ENCODE data around the gene MGLL.

DNA sequence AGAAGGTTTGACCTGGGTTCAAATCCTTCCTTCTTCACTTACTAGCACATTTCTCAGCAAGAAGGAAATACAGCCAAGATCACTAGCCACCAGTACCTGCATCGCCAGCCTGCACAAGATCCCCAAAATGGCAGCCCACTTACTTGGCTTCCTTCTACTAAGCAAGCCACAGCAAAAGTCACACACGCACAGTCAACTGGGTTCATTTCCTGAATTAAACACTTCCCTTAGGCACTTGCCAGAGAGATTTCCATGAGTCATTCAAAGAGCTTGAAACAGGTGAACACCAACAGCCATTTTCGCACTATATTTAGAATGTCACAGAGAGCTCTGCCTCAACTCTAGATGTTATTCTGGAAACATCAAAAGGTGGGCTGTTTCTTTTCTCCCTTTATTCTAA is 42.6 kb downstream of the MGLL start:
- TF ChIP-seq CTCF (IDR thresholded peaks at IDR 0.05 in 4 of 5, conservative IDR thresholded peaks at IDR 0.05 in 1 of 5) (no peak), POLR2A (IDR thresholded peaks at IDR 0.05) (no peak)

Data from gastrocnemius medialis (tissue), 4 donors.